ENCODE measurements around the gene PRKD2. TPM values are rescaled to one million over a fixed set of nuclear protein-coding genes. Genes with fewer than 3 reads are reported as not detected.

The PRKD2 gene
- polyA plus RNA-seq, 3 donors, result 6.5 to 46.9 (median 8.1) TPM

GRCh38 chr19:46670813-46671212, 46.1 kb downstream of the PRKD2 start:
- Mint-ChIP-seq H3K4me3 (no peak overlapping the region), H3K9me3 (no peaks in the 10 kb centered on the region), H3K27me3 (ENCODE audit: low read depth in 3 of 3) (peaks cover 1 to 8% (median 7%) of the 10 kb centered on the region in 3 donors), H3K27ac (peak overlapping the region in 1 of 7 donors; percentile 1), H3K36me3 (peaks cover 28 to 30% of the 10 kb centered on the region in 2 donors), H3K4me1 (no peaks in the 10 kb centered on the region)
- TF ChIP-seq CTCF (IDR thresholded peaks at IDR 0.05), result no peak
- H4K20me1 ChIP-seq (ENCODE audit: insufficient read depth, low read length), result no peaks in the 10 kb centered on the region
- no peaks in the 10 kb centered on the region for H3K4me1 ChIP-seq (ENCODE audit: control insufficient read depth in 1 of 2, insufficient read depth in 2 of 2, low read length in 2 of 2)
- DNase-seq, result no peak
- H3K79me2 ChIP-seq (ENCODE audit: insufficient read depth, low read length), result no peaks in the 10 kb centered on the region
- H3K36me3 ChIP-seq (replicated peaks in 1 of 2; ENCODE audit: control insufficient read depth in 1 of 2, insufficient read depth in 2 of 2, low read length in 2 of 2), result peaks cover 23 to 31% of the 10 kb centered on the region in 2 donors
- H3K4me2 ChIP-seq (replicated peaks; ENCODE audit: extremely low read depth, low read length, poor library complexity, severe bottlenecking), result no peak overlapping the region
- H3K9ac ChIP-seq (ENCODE audit: insufficient read depth, low read length, poor library complexity, severe bottlenecking), result no peak overlapping the region
- H3K27me3 ChIP-seq (ENCODE audit: control insufficient read depth in 2 of 2, insufficient read depth in 2 of 2, low read length in 2 of 2), result no peaks in the 10 kb centered on the region
- H2AFZ ChIP-seq (ENCODE audit: insufficient read depth, low read depth, low read length, poor library complexity, severe bottlenecking), result no peak overlapping the region
- intact Hi-C loops (cut with micrococcal nuclease), result loop anchor here (10.0 kb wide), 1 partner anchor 266 kb away; no protein-coding TSS in a partner anchor
- H3K4me3 ChIP-seq (replicated peaks in 1 of 3; ENCODE audit: low read depth in 2 of 3, low read length in 3 of 3), result no peak overlapping the region
- no peaks in the 10 kb centered on the region for H3K9me3 ChIP-seq (replicated peaks in 1 of 2; ENCODE audit: control insufficient read depth in 1 of 2, insufficient read depth in 1 of 2, low read length in 2 of 2)
- H3K27ac ChIP-seq (ENCODE audit: low read depth in 1 of 2, low read length in 2 of 2), result no peak overlapping the region

GRCh38 chr19:46668662-46669061, 48.3 kb downstream of the PRKD2 start:
- Histone ChIP-seq H3K79me2 (ENCODE audit: insufficient read depth, low read length) (no peaks in the 10 kb centered on the region), H3K9me3 (replicated peaks in 1 of 2; ENCODE audit: control insufficient read depth in 1 of 2, insufficient read depth in 1 of 2, low read length in 2 of 2) (no peaks in the 10 kb centered on the region), H4K20me1 (ENCODE audit: insufficient read depth, low read length) (no peaks in the 10 kb centered on the region), H3K4me1 (ENCODE audit: control insufficient read depth in 1 of 2, insufficient read depth in 2 of 2, low read length in 2 of 2) (no peaks in the 10 kb centered on the region), H3K4me3 (replicated peaks in 1 of 3; ENCODE audit: low read depth in 2 of 3, low read length in 3 of 3) (no peak overlapping the region), H2AFZ (ENCODE audit: insufficient read depth, low read depth, low read length, poor library complexity, severe bottlenecking) (no peak overlapping the region), H3K27me3 (ENCODE audit: control insufficient read depth in 2 of 2, insufficient read depth in 2 of 2, low read length in 2 of 2) (no peaks in the 10 kb centered on the region), H3K4me2 (replicated peaks; ENCODE audit: extremely low read depth, low read length, poor library complexity, severe bottlenecking) (no peak overlapping the region), H3K36me3 (replicated peaks in 1 of 2; ENCODE audit: control insufficient read depth in 1 of 2, insufficient read depth in 2 of 2, low read length in 2 of 2) (peaks cover 6 to 10% of the 10 kb centered on the region in 2 donors), H3K27ac (ENCODE audit: low read depth in 1 of 2, low read length in 2 of 2) (no peak overlapping the region), H3K9ac (ENCODE audit: insufficient read depth, low read length, poor library complexity, severe bottlenecking) (no peak overlapping the region)
- Mint-ChIP-seq H3K4me3 (no peak overlapping the region), H3K27me3 (ENCODE audit: low read depth in 3 of 3) (peaks cover 6 to 8% (median 7%) of the 10 kb centered on the region in 3 donors), H3K27ac (no peak overlapping the region), H3K9me3 (no peaks in the 10 kb centered on the region), H3K4me1 (no peaks in the 10 kb centered on the region), H3K36me3 (peaks cover 9% of the 10 kb centered on the region in 2 donors)
- no CpG with 5 or more reads among the region's 3 CpGs for WGBS (ENCODE audit: insufficient coverage)
- intact Hi-C loops (cut with micrococcal nuclease), result loop anchor here in 1 of 2 donors (10.0 kb wide), 1 partner anchor 144 kb away; no protein-coding TSS in a partner anchor
- no peak for TF ChIP-seq CTCF (IDR thresholded peaks at IDR 0.05)
- DNase-seq, result no peak
